GM10847 (cell line): Measurements from ENCODE around the gene SHLD2.

Source experiments
- POLR2A ChIP-seq: IDR thresholded peaks from 2 replicates; pipeline ENCODE4 v1.6.1; 2011; ENCODE audit not compliant: insufficient read length; ENCODE audit errors: extremely low read depth

Gene SHLD2

DNA sequence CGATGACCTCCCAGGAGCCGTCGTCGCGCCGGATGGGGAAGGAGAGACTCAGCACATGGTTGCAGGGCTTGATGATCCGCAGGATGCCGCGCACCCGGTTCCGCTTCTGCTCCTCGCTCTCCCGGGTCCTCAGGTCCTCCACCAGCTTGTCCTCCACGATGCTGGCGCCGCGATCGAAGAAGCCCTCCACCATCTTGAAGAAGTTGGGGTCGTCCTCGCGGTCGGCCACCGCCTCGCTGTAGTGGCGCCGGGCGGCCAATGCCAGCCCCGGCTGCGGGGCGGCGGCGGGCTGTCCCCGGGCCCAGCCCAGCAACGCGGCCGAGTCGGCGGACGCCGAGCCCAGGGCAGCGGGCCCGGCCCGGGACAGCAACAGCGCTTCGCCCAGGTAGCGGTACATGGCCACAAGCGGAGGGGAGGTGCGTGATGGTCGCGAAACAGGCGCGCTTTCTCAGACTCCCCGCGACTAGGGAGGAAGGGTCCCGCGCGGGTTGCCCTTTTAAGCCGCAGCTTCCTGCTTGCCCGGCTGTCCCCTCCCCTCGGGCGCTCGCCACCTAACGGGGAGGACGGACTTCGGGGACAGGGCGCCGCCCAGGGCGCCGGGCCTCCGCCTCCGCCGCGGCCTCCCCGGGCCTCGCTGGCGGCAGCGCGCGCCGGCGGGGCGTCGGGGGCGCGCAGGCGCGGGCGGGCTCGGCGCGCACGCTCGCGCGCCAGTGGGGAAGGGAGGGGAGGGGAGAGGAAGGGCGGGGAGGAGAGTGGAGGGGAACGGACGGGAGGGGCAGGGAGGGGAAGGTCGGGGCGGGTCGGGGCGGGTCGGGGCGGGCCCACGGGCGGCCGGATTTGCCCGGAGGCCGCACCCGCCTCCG, at the start of gene SHLD2, which contains the start of gene GLUD1:
SHLD2 (plus strand) TSS at position 834 of the 863 bp plus-strand sequence. CDS start 56,149 bp downstream, outside the sequence.
GLUD1 (minus strand) TSS at position 471 of the 863 bp plus-strand sequence; CDS start at position 397, 74 bp downstream.
- TF ChIP-seq POLR2A = peak; percentile 75

DNA sequence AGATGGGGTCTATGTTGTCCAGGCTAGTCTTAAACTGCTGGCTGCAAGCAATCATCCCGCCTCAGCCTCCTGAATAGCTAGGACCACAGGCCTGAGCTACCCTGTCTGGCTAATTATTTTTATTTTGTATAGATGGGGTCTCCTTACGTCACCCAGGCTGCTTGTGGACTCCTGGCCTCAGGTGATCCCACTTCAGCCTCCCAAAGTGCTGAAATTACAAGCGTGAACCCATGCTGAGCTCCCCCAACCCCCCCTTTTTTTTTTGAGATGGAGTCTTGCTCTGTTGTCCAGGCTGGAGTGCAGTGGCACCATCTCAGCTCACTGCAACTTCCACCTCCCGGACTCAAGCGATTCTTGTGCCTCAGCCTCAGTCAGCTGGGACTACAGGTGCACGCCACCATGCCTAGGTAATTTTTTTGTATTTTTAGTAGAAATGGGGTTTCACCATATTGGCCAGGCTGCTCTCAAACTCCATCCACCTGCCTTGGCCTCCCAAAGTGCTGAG, 49.5 kb upstream of the SHLD2 start:
- TF ChIP-seq POLR2A = no peak

DNA sequence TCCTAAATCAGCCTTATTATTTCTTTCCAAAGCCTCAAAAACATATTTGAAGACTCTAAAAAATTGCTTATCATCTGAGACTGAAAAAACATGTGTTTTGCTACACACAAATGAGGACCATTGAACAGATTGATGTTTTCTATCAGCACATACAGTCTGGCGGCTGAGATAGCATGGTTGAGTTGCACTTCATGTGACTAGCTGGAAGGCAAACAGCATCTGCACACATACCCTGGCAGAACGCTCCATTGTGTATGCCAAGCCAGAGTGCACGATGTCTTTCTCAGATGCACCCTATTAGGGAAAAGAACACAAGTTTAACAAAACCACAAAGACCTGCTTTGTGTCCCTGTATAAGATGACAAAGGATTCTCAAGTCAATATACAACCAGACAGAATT, 41.9 kb upstream of the SHLD2 start:
- TF ChIP-seq POLR2A = no peak

DNA sequence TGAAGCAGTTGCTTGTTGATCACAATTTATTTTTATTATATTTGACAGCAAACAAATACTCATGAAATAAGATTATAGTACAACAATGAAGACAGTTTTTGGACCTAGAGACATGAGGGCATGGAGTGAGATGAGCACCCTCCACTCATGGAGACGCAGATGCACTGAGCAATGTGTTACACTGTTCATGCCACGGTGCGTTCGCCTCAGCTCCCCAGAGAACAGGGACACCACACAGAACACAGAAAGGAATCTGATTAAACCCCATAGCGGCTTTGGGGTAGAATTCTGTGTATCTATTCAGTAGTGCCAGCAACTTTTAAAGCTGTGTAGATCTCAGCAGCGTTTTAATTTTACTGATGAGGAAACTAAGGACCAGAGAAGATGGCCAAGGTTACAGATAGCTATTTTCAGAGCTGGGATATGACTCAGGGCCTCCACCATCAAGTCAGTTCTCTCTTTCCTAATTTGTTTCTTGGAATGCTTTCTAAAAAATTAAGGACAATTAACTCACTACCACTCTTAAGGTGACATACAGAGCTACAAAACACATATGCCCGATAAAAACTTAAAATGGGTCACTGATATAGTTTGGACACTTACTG, 41.3 kb upstream of the SHLD2 start:
- TF ChIP-seq POLR2A = no peak

- TF ChIP-seq POLR2A = no peak
Measured at GRCh38 chr10:87054373-87055295, 40.4 kb upstream of the SHLD2 start.

DNA sequence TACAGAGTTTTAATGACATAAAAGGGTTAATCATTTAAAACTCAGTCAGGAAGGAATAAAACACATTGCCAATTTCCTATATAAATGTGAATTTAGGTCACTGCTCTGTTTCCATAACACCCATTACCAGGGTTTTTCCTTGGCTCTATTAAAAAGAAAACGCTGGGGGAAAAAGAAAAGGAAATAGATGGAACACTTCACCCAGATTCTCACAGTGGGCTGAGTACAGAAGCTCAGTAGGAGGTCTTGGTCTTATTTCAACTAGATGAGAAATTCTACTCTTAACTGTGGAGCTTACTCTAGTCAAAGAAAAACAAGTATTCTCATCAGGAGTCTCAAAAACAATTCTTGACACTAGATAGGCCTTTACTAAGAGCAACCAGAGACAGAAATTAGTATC, 36.8 kb upstream of the SHLD2 start:
- TF ChIP-seq POLR2A = no peak

- no peak for TF ChIP-seq POLR2A
Measured at GRCh38 chr10:87059401-87059800, 35.6 kb upstream of the SHLD2 start.

DNA sequence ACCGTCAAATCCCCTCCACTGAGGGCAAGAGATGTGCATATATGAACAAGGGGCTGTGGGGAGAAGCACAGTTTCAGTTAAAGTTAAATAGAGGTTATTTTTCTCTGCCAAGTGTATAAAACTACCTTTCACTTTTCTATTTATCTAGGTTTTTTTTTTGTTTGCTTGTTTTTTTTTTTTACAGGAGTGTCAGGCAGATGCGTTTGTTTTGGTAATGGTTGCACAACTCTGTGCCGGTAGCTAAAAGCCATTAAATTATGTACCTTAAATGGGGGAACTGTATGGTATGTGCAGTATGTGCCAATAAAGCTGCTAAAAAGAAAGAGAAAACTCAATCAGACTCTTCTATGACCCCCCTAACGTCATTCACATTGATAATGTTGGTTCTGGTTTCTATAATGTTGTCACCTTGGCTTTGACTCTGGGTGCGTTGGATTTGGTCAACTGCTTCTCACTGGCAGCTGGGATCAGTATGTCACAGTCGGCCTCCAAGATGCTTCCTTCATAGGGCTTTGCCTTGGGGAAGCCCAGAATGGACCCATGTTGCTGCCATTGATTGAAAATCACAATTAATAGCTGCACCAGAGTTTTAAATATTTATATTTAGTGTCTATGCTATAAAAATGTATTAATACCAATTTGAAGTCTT, 34.6 kb upstream of the SHLD2 start:
- TF ChIP-seq POLR2A = no peak

GRCh38 chr10:87064651-87065050, 30.4 kb upstream of the SHLD2 start:
- no peak for TF ChIP-seq POLR2A

DNA sequence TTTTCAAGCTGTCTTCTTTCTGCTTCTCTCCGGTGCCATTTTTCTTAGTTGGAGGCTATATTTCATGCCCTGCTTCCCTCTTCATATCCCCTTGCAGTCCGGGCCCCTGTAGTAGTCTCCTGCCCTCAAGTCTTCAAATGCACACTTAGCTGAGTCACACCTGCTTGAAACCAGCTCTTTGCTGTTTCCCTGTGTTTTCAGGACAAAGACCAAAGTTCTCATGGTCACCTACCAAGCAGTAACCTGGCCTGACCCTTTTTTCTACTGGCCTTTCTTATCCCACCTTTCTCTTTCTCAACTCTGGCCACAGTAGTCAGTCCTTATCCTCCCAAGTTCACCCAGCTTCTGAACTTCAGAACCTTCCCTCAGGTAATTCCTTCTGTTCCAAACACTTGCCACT, 28.8 kb upstream of the SHLD2 start:
- no peak for TF ChIP-seq POLR2A

GRCh38 chr10:87066865-87067264, 28.1 kb upstream of the SHLD2 start:
- no peak for TF ChIP-seq POLR2A

DNA sequence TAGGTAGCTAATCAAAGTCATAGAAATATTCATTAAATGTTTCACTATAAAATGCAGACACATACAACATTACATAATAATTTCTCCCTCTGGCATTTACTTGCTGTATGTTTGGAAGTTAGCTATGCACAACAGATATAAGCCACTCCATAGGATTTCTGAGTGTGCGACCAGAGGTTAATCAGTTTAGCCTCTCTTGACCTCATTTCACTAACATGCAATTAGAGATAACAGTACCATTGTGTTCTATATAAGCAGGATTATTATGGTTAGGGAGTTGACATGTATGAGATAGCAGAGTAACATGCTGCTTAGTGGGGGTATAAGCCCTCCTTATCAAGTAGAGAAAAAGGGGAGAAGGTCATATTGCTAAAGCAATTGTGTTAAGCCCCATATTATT, 26.7 kb upstream of the SHLD2 start:
- TF ChIP-seq POLR2A = no peak

GRCh38 chr10:87072449-87072848, 22.6 kb upstream of the SHLD2 start:
- TF ChIP-seq POLR2A = no peak

GRCh38 chr10:87079106-87079836, 15.7 kb upstream of the SHLD2 start:
- TF ChIP-seq POLR2A = no peak
